GM12872 (cell line): ENCODE data around the gene MOB2.

Source experiments
- CTCF ChIP-seq: IDR thresholded peaks from 3 replicates; pipeline ENCODE4 v1.5.1; 2011; ENCODE audit warnings: low read depth, mild to moderate bottlenecking, low read length, moderate library complexity; ENCODE audit not compliant: insufficient read depth

MOB2 gene

GRCh38 chr11:1530686-1531448, 44.3 kb upstream of the MOB2 start:
- TF ChIP-seq CTCF: no peak

DNA sequence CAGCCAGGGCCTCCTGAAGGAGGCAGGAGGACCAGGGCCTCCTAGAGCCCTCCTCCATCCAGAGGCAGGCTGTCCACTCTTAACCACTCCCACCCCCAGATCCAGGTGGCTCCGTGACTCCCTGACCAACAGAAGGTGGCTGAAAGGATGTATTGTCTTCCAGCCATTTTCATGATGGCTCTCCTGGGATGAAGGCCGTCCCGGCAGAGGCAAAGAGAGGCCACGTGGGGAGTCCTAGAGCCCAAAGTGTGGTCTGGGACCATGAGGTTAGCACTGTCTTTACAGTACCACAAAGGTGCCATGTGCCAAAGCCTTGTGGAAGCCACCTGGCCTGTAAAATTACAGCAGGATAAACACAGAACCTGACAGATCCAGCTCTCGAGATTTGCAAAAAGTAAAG, 43.2 kb upstream of the MOB2 start:
- TF ChIP-seq CTCF: no peak

GRCh38 chr11:1529286-1529685, 42.7 kb upstream of the MOB2 start:
- no peak for TF ChIP-seq CTCF

GRCh38 chr11:1528710-1529109, 42.1 kb upstream of the MOB2 start:
- TF ChIP-seq CTCF: no peak

DNA sequence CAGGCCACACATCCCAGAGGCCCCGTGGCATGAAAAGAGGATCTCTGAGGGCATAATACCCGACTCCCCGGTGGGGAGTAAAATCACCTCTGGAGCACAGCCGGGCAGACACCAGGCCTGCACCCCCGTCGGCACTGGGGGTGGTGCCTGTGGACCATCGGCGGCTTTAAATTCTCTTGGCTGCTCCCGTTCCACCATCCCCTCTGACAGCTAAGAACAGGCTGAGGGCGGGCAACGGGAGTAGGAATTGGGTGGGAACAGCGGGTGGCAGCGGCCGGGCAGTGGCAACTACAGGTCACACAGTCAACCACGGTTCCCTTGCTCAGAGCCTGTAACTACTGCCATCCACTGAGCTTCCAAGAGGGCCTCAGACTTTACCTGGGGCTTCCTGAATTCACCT, 40.2 kb upstream of the MOB2 start:
- no peak for TF ChIP-seq CTCF

DNA sequence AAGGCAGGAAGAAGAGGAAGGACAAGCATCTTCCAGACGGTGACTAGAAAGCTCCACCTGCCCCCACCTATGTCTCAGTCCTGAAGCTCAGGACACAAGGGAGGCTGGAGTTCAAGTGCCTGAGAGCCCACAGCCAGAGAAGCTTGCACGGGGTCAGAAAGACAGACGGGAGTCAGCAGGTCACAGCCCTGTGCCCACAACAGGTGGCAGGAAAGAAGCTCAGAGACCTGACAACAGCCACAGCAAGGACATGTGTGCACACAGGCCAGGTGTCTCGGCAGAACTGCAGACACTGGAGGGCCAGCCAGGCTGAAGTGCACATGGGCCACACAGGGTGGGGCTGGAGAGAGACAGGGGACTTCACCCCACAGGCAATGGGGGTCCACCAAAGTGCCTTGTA, 37.2 kb upstream of the MOB2 start:
- TF ChIP-seq CTCF: no peak

GRCh38 chr11:1523077-1523476, 36.5 kb upstream of the MOB2 start:
- TF ChIP-seq CTCF: no peak
